ENCODE results near the gene PTGES2.
"Not testable (repeated sequence)": the region's sequence is repeated elsewhere in the genome, so short reads cannot be mapped to it uniquely, and the experiment has no call there.

The PTGES2 gene

DNA sequence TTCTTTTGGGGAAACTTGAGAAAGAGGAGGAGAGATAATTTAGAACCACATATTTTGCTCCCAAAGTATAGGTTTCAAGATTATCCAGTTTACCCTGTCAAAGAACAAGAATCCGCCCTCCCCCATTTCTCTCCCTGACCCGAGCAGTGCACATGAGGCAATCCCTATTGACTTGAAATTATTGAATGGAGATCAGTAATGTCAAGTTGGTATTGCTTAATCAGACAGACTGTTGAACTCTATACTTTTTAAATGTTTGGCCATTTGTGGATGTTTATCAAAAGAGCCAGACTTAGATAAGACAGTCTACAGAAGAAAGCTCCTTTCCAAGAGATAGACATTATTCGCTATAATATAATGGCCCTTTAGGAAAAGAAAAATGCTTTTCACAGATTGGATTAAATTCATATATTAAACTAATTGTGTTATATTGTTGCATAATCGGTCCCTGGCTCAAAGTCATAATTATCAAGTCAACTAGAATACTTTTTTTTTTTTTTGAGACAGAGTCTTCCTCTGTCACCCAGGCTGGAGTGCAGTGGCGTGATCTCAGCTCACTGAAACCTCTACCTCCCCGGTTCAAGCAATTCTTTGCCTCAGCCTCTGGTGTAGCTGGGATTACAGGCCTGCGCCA, 54.2 kb downstream of the PTGES2 start:
- DNase-seq (ENCODE audit: extremely low spot score): no peak
- ChIA-PET POLR2A (no interaction called here), CTCF (interaction anchor here (0.8 to 2.2 kb wide), 11 partner anchors 9 to 130 kb away, joined by 3 to 11 read pairs (median 5); no protein-coding TSS in a partner anchor)
- TF ChIP-seq, protein P1, sequence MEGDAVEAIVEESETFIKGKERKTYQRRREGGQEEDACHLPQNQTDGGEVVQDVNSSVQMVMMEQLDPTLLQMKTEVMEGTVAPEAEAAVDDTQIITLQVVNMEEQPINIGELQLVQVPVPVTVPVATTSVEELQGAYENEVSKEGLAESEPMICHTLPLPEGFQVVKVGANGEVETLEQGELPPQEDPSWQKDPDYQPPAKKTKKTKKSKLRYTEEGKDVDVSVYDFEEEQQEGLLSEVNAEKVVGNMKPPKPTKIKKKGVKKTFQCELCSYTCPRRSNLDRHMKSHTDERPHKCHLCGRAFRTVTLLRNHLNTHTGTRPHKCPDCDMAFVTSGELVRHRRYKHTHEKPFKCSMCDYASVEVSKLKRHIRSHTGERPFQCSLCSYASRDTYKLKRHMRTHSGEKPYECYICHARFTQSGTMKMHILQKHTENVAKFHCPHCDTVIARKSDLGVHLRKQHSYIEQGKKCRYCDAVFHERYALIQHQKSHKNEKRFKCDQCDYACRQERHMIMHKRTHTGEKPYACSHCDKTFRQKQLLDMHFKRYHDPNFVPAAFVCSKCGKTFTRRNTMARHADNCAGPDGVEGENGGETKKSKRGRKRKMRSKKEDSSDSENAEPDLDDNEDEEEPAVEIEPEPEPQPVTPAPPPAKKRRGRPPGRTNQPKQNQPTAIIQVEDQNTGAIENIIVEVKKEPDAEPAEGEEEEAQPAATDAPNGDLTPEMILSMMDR (IDR thresholded peaks at IDR 0.05; ENCODE audit: control extremely low read depth, extremely low read depth, low read depth, missing control alignments): no peak

DNA sequence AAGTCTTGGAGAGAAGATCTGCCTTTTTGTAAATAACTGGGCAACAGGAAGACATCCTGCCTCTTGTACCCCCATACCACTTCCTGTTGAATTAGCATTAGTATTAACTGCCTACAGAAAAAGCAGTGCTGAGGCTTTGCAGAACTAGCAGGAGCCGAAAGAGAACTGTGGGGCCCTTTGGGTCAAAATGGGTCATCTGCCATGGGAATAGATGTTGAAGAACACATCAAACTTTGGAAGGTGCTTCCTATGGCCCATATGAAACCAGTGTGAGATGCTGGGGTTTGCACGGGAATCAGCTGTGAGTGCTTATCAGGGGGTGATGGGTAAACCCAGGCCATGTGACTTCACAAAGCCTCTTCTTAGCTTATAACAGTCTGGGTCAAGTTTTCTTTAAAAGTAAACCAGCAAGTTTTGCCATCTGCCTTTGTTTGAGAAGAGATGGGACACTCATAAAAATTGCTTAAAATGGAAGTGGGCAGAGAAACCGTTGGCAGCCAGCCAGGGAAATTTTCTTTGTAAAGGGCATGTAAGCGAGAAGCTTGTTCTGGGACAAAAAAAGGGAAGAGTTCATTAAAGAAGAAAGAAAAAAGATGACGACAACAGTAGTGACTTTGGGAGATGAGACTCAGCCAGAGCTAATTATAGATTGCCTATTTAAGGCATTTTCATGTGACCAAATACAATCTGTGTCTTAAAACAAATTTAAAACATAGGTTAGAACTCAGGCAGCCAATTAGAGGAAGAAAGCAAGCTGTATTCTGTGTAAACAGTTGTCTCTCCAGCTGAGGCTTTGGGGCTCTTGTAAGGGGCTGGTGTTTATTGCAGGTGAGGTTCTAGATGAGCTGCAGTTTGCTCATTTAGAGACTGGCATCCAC, 55.1 kb downstream of the PTGES2 start:
- ChIA-PET POLR2A (interaction anchor here (0.6 to 1.0 kb wide), 2 partner anchors 17 to 102 kb away, joined by 3 to 4 read pairs; no protein-coding TSS in a partner anchor), CTCF (interaction anchor here (0.8 to 2.2 kb wide), 12 partner anchors 9 to 130 kb away, joined by 3 to 11 read pairs (median 4); no protein-coding TSS in a partner anchor)
- DNase-seq (ENCODE audit: extremely low spot score): peak; percentile 48
- TF ChIP-seq, protein P1 (IDR thresholded peaks at IDR 0.05; ENCODE audit: control extremely low read depth, extremely low read depth, low read depth, missing control alignments): no peak

DNA sequence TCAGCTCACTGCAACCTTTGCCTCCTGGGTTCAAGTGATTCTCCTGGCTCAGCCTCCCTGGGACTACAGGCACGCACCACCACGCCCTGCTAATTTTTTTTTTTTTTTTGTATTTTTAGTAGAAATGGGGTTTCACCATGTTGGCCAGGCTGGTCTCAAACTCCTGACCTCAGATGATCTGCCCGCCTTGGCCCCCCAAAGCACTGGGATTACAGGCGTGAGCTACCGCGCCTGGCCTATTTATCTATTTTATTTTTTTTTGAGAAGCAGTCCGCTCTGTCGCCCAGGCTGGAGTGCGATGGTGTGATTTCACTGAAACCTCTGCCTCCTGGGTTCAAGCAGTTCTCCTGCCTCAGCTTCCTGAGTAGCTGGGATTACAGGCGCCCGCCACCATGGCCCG, 56.1 kb downstream of the PTGES2 start:
- POLR2A ChIA-PET: interaction anchor here (0.7 kb wide), 2 partner anchors 350 to 389 kb away, joined by 3 to 5 read pairs; no protein-coding TSS in a partner anchor
- DNase-seq (ENCODE audit: extremely low spot score): not testable (repeated sequence)
- CTCF ChIA-PET: interaction anchor here (0.6 to 2.2 kb wide), 7 partner anchors 10 to 129 kb away, joined by 3 to 11 read pairs (median 4); no protein-coding TSS in a partner anchor

DNA sequence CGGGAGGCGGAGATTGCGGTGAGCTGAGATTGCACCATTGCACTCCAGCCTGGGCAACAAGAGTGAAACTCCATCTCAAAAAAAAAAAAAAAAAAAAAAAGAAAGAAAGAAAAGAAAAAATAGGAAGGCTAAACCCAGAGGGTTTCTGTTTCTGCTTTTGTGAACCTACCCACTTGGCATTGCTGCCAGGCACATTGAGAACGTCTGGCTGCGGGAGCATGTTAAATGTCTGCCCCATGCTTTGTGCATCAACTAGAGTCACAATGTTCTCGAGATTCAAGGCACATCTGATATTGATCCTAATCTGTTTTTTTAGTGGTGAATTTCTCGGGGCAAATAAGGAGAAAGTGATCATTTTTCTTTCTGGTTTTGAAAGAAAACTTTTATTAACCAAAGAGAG, 56.7 kb downstream of the PTGES2 start:
- TF ChIP-seq, protein P1 (IDR thresholded peaks at IDR 0.05; ENCODE audit: control extremely low read depth, extremely low read depth, low read depth, missing control alignments): no peak
- no peak for DNase-seq (ENCODE audit: extremely low spot score)
- ChIA-PET CTCF (no interaction called here), POLR2A (interaction anchor here (0.7 kb wide), 2 partner anchors 349 to 388 kb away, joined by 3 to 5 read pairs; no protein-coding TSS in a partner anchor)
